GM08714 (cell line): Measurements from ENCODE around the gene VWCE.

Source experiments
- H3K4me3 ChIP-seq: fragments of 200-500 bp; sonication (Bioruptor generic); 2 replicates; pipeline ENCODE4 v1.5.1; 2014; ENCODE audit warnings: mild to moderate bottlenecking, low read length, inconsistent platforms
- ZNF274 ChIP-seq: IDR thresholded peaks from 2 replicates; pipeline ENCODE4 v1.6.1; 2012; ENCODE audit warnings: mild to moderate bottlenecking, low read depth, low read length

Gene VWCE

GRCh38 chr11:61281581-61282250 lies 13.4 kb downstream of the VWCE start:
- no peak for TF ChIP-seq ZNF274
- no peak overlapping the region for H3K4me3 ChIP-seq

GRCh38 chr11:61280883-61281580 lies 14.1 kb downstream of the VWCE start:
- no peak overlapping the region for H3K4me3 ChIP-seq
- TF ChIP-seq ZNF274: no peak

GRCh38 chr11:61279934-61280659 lies 15.0 kb downstream of the VWCE start:
- H3K4me3 ChIP-seq: no peak overlapping the region
- TF ChIP-seq ZNF274: no peak

GRCh38 chr11:61278001-61278470 lies 17.1 kb downstream of the VWCE start:
- H3K4me3 ChIP-seq: no peak overlapping the region
- no peak for TF ChIP-seq ZNF274

- no peak overlapping the region for H3K4me3 ChIP-seq
- TF ChIP-seq ZNF274: no peak
Measured at GRCh38 chr11:61277186-61278000, 17.7 kb downstream of the VWCE start.

- no peak overlapping the region for H3K4me3 ChIP-seq
- TF ChIP-seq ZNF274: no peak
Measured at GRCh38 chr11:61275191-61275590, 19.9 kb downstream of the VWCE start.

GRCh38 chr11:61274084-61274483 lies 21.0 kb downstream of the VWCE start:
- TF ChIP-seq ZNF274: no peak
- H3K4me3 ChIP-seq: no peak overlapping the region

- H3K4me3 ChIP-seq: no peak overlapping the region
- TF ChIP-seq ZNF274: no peak
Measured at GRCh38 chr11:61273178-61274078, 21.7 kb downstream of the VWCE start.

- no peak overlapping the region for H3K4me3 ChIP-seq
- no peak for TF ChIP-seq ZNF274
Measured at GRCh38 chr11:61272731-61273130, 22.4 kb downstream of the VWCE start.

- H3K4me3 ChIP-seq: no peak overlapping the region
- no peak for TF ChIP-seq ZNF274
Measured at GRCh38 chr11:61270354-61271076, 24.6 kb downstream of the VWCE start.

GRCh38 chr11:61268588-61269250 lies 26.4 kb downstream of the VWCE start:
- no peak for TF ChIP-seq ZNF274
- no peak overlapping the region for H3K4me3 ChIP-seq

- no peak for TF ChIP-seq ZNF274
- no peak overlapping the region for H3K4me3 ChIP-seq
Measured at GRCh38 chr11:61267437-61267841, 27.7 kb downstream of the VWCE start.
